Measurements from ENCODE around the gene VDAC1. TPM values are rescaled to one million over a fixed set of nuclear protein-coding genes. Genes with fewer than 3 reads are reported as not detected.

Gene VDAC1
- total RNA-seq, 1 donor from 2014 or later = 186 TPM

- TF ChIP-seq, protein P1, sequence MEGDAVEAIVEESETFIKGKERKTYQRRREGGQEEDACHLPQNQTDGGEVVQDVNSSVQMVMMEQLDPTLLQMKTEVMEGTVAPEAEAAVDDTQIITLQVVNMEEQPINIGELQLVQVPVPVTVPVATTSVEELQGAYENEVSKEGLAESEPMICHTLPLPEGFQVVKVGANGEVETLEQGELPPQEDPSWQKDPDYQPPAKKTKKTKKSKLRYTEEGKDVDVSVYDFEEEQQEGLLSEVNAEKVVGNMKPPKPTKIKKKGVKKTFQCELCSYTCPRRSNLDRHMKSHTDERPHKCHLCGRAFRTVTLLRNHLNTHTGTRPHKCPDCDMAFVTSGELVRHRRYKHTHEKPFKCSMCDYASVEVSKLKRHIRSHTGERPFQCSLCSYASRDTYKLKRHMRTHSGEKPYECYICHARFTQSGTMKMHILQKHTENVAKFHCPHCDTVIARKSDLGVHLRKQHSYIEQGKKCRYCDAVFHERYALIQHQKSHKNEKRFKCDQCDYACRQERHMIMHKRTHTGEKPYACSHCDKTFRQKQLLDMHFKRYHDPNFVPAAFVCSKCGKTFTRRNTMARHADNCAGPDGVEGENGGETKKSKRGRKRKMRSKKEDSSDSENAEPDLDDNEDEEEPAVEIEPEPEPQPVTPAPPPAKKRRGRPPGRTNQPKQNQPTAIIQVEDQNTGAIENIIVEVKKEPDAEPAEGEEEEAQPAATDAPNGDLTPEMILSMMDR (conservative IDR thresholded peaks at IDR 0.05) = peak; percentile 63
- H3K27ac Mint-ChIP-seq = peak within 1 kb of the TSS; percentile 98
- H3K27me3 Mint-ChIP-seq = no peaks in the 10 kb centered on the region
- peak within 1 kb of the TSS; percentile 99 for H3K4me3 Mint-ChIP-seq
- no peaks in the 10 kb centered on the region for H3K9me3 Mint-ChIP-seq
- peaks cover 16% of the 10 kb centered on the region for H3K36me3 Mint-ChIP-seq
- DNase-seq (ENCODE audit: extremely low spot score, unreplicated experiment) = peak; percentile 91
- peaks cover 31% of the 10 kb centered on the region for H3K4me1 Mint-ChIP-seq (ENCODE audit: unreplicated experiment)
These were observed 36.4 kb downstream of the VDAC1 start, which contains the start of gene C5orf15 for GRCh38 chr5:133968204-133968980. Gene C5orf15 (minus strand): TSS chr5:133968625. CDS start chr5:133968584, 41 bp downstream.

- Mint-ChIP-seq H3K36me3 (peaks cover 11% of the 10 kb centered on the region), H3K27ac (peak overlapping the region; percentile 98), H3K4me1 (ENCODE audit: unreplicated experiment) (peaks cover 37% of the 10 kb centered on the region), H3K4me3 (peak overlapping the region; percentile 99), H3K9me3 (no peaks in the 10 kb centered on the region), H3K27me3 (no peaks in the 10 kb centered on the region)
- TF ChIP-seq, protein P1 (conservative IDR thresholded peaks at IDR 0.05) = no peak
- no peak for DNase-seq (ENCODE audit: extremely low spot score, unreplicated experiment)
These were observed 37.0 kb downstream of the VDAC1 start for GRCh38 chr5:133967698-133968203.

- TF ChIP-seq, protein P1 (conservative IDR thresholded peaks at IDR 0.05) = no peak
- peak overlapping the region; percentile 98 for H3K27ac Mint-ChIP-seq
- H3K4me3 Mint-ChIP-seq = peak overlapping the region; percentile 99
- DNase-seq (ENCODE audit: extremely low spot score, unreplicated experiment) = no peak
- H3K27me3 Mint-ChIP-seq = no peaks in the 10 kb centered on the region
- H3K36me3 Mint-ChIP-seq = peaks cover 8% of the 10 kb centered on the region
- peaks cover 43% of the 10 kb centered on the region for H3K4me1 Mint-ChIP-seq (ENCODE audit: unreplicated experiment)
- no peaks in the 10 kb centered on the region for H3K9me3 Mint-ChIP-seq
These were observed 37.7 kb downstream of the VDAC1 start for GRCh38 chr5:133967124-133967523.

- Mint-ChIP-seq H3K4me1 (ENCODE audit: unreplicated experiment) (peaks cover 44% of the 10 kb centered on the region), H3K9me3 (no peaks in the 10 kb centered on the region), H3K27me3 (no peaks in the 10 kb centered on the region), H3K36me3 (peaks cover 8% of the 10 kb centered on the region), H3K27ac (no peak overlapping the region), H3K4me3 (no peak overlapping the region)
- no peak for DNase-seq (ENCODE audit: extremely low spot score, unreplicated experiment)
- TF ChIP-seq, protein P1 (conservative IDR thresholded peaks at IDR 0.05) = no peak
These were observed 38.7 kb downstream of the VDAC1 start for GRCh38 chr5:133966090-133966489.

DNA sequence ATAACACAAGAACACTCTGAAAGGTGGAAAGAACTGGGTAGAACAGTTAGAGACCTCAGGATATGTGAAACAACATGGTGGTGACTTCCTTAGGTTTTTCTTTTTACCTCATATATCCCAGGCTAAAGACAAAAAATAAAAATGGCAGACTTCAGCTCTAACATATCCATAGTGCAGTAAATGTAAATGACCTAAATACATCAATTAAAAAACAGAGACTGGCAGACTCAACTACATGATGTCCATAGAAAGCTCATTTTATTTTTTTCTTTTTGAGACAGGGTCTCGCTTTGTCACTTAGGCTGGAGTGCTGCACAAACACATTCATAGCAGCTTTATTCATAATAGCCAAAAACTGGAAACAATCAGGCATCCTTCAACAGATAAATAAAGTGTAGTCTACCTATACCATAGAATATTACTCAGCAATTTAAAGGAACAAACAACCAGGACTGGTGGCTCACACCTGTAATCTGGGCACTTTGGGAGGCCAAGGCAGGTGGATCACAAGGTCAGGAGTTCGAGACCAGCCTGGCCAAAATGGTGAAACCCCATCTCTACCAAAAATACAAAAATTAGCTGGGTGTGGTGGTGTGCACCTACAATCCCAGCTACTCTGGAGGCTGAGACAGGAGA is 41.2 kb downstream of the VDAC1 start:
- Mint-ChIP-seq H3K9me3 (no peaks in the 10 kb centered on the region), H3K4me3 (no peak overlapping the region), H3K4me1 (ENCODE audit: unreplicated experiment) (peaks cover 32% of the 10 kb centered on the region), H3K27me3 (no peaks in the 10 kb centered on the region), H3K27ac (no peak overlapping the region), H3K36me3 (peaks cover 16% of the 10 kb centered on the region)
- TF ChIP-seq, protein P1 (conservative IDR thresholded peaks at IDR 0.05) = no peak
- no peak for DNase-seq (ENCODE audit: extremely low spot score, unreplicated experiment)
